ENCODE measurements around the gene RAE1. TPM values are rescaled to one million over a fixed set of nuclear protein-coding genes. Genes with fewer than 3 reads are reported as not detected.

The RAE1 gene
- total RNA-seq, 1 donor from 2014 or later: 14.9 TPM

- H3K4me3 ChIP-seq: no peak overlapping the region
- intact Hi-C loops (cut with DNase I): no loop called here
- no peaks in the 10 kb centered on the region for H3K9me3 ChIP-seq
- no peaks in the 10 kb centered on the region for H3K27me3 ChIP-seq
- ATAC-seq (no peak), DNase-seq (no peak)
- no peaks in the 10 kb centered on the region for H3K36me3 ChIP-seq
- TF ChIP-seq, protein P1, sequence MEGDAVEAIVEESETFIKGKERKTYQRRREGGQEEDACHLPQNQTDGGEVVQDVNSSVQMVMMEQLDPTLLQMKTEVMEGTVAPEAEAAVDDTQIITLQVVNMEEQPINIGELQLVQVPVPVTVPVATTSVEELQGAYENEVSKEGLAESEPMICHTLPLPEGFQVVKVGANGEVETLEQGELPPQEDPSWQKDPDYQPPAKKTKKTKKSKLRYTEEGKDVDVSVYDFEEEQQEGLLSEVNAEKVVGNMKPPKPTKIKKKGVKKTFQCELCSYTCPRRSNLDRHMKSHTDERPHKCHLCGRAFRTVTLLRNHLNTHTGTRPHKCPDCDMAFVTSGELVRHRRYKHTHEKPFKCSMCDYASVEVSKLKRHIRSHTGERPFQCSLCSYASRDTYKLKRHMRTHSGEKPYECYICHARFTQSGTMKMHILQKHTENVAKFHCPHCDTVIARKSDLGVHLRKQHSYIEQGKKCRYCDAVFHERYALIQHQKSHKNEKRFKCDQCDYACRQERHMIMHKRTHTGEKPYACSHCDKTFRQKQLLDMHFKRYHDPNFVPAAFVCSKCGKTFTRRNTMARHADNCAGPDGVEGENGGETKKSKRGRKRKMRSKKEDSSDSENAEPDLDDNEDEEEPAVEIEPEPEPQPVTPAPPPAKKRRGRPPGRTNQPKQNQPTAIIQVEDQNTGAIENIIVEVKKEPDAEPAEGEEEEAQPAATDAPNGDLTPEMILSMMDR (IDR thresholded peaks at IDR 0.05): no peak
- no peaks in the 10 kb centered on the region for H3K4me1 ChIP-seq
- H3K27ac ChIP-seq: no peak overlapping the region
Observed at GRCh38 chr20:57426271-57426689, 75.2 kb downstream of the RAE1 start.

DNA sequence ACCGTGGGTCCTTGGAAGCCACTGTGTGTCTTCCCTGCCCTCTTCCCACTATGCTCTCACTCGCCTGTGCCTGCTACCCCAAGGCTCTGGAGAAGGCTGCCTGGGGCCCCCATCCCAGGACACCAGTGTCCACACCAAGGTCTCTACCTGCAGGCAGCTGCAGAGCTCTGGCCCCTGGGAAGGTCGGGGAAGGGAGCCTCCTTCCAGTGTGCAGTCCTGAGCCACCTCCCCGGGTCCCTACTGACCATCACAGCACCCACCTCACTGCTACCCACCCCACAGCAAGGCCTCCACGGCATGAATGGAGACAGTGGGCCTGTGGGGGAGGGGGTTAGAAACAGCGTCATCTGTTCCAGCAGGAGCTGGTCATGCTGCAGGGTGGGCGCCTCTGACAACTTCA is 75.8 kb downstream of the RAE1 start:
- no peaks in the 10 kb centered on the region for H3K9me3 ChIP-seq
- no peak overlapping the region for H3K4me3 ChIP-seq
- TF ChIP-seq, protein P1 (IDR thresholded peaks at IDR 0.05): no peak
- no peaks in the 10 kb centered on the region for H3K27me3 ChIP-seq
- H3K36me3 ChIP-seq: no peaks in the 10 kb centered on the region
- H3K4me1 ChIP-seq: no peaks in the 10 kb centered on the region
- DNase-seq (no peak), ATAC-seq (no peak)
- H3K27ac ChIP-seq: no peak overlapping the region
- intact Hi-C loops (cut with DNase I): no loop called here

DNA sequence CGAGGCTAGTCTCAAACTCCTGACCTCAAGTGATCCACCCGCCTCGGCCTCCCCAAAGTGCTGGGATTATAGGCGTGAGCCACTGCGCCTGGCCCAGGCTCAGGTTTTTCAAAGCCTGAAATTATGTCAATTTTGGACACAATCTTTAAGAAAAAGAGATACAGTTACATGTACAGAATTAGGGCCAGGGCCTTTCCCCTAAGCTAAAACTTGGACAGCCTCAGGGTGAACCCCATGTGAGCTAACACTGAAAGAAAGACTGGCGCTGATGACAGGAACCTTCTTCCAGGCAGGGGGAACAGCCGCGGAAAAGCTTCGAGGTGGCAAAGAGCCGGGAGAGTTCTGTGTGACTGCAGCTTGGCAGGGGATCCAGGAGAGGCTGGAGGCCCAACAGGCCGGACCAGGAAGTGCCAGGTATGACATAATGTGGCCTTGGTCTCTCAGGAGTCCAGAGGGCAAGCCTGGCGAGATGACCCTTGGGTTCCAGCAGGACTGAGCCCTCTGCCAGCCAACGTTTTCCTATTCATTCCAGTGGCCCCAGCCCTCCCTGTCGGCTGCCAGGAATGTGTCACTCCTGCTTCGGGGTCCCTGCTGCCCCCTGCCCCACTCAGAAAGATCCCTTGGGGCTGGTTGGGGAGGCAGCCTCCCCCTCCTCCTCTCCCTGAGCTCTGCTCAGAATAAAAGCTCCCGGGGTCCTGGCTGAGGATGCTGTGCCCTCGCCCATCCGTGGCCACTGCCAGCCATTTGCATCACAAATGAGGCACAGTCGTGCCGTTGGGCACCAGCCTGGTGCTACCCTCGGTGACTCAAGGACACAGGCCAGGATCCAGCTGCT is 77.5 kb downstream of the RAE1 start:
- intact Hi-C loops (cut with DNase I): no loop called here
- H3K9me3 ChIP-seq: no peaks in the 10 kb centered on the region
- ATAC-seq: no peak
- peaks cover 14% of the 10 kb centered on the region for H3K4me1 ChIP-seq
- no peaks in the 10 kb centered on the region for H3K36me3 ChIP-seq
- no peak for DNase-seq
- no peak overlapping the region for H3K4me3 ChIP-seq
- TF ChIP-seq, protein P1 (IDR thresholded peaks at IDR 0.05): no peak
- H3K27me3 ChIP-seq: no peaks in the 10 kb centered on the region
- H3K27ac ChIP-seq: no peak overlapping the region

Small RNAs within 50 kb of the gene (microRNA-seq; reads per million reads assigned to microRNA genes)
- not detected for gene MIR4325 (ENCODE audit: borderline microRNAs expressed)

Other genes with a start within 250 kb of the RAE1 start
- 1.2 TPM for gene BMP7, start 84.6 kb upstream of the RAE1 start, total RNA-seq
- gene SPO11, start 21.5 kb upstream of the RAE1 start, total RNA-seq: not detected
- gene RBM38, start 40.1 kb downstream of the RAE1 start, total RNA-seq: 13.4 TPM
- not detected for gene CTCFL, start 173.9 kb downstream of the RAE1 start, total RNA-seq
- 4.7 TPM for gene PCK1, start 209.9 kb downstream of the RAE1 start, total RNA-seq